GM12891 (cell line): ENCODE measurements around the gene CRTAP.

Source experiments
- POLR2A ChIP-seq: IDR thresholded peaks from 2 replicates; pipeline ENCODE4 v1.6.1; 2011; ENCODE audit warnings: low read depth, low read length, control low read depth
- TAF1 ChIP-seq: IDR thresholded peaks from 2 replicates; pipeline ENCODE4 v1.6.1; 2011; ENCODE audit warnings: low read depth, low read length, control low read depth

GRCh38 chr3:33132019-33132360, 18.2 kb downstream of the CRTAP start:
- TF ChIP-seq POLR2A (no peak), TAF1 (no peak)
